Non-pigmented ciliary epithelial cell (primary cell): ENCODE measurements around the gene PRPH2.

Experiments
- DNase-seq: peaks from one replicate; pipeline ENCODE4 v3.0.0-alpha.2; 2010; ENCODE audit warnings: low read depth

The PRPH2 gene, protein sequence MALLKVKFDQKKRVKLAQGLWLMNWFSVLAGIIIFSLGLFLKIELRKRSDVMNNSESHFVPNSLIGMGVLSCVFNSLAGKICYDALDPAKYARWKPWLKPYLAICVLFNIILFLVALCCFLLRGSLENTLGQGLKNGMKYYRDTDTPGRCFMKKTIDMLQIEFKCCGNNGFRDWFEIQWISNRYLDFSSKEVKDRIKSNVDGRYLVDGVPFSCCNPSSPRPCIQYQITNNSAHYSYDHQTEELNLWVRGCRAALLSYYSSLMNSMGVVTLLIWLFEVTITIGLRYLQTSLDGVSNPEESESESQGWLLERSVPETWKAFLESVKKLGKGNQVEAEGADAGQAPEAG

DNA sequence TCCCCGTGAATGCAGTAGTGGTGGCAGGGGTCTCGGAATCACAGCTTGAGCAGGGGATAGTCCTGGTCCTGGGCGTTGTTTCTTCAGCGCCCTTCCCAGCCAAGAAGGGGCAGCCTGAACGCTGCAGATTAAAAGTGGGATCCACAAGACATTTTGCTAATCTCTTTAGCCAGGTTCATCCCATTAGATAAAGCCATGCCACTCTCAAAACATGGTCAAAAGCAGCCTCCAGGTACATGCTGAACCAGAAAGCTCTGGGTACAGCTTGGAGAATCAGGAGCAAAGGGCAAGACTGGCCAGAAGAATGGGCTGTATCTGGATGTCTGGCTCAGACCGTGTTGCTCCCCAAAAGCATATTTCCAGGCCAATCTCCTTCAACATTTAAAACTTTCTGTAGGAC is at the start of gene PRPH2:
TSS of gene PRPH2 (minus strand) at position 101 of the 400 bp plus-strand sequence. CDS start 263 bp downstream, outside the sequence.
- no peak for DNase-seq

DNA sequence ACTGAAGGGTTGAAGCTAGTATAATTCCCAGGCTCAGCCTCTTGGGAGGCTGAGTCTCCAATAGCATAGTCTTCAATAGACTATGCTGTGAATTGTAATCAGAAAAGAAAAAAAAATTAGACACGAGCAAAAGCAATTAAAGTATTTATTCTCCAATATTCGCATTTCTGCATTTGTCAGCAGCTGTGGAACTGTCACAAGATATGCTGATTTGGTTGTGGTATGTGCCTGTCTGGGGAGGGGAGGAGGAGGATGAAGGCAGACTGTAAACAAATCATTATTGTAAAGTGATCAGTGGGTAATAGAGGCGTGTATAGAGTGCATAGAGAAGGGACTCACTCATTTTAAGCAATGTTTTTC is 49.3 kb upstream of the PRPH2 start:
- DNase-seq = no peak

DNA sequence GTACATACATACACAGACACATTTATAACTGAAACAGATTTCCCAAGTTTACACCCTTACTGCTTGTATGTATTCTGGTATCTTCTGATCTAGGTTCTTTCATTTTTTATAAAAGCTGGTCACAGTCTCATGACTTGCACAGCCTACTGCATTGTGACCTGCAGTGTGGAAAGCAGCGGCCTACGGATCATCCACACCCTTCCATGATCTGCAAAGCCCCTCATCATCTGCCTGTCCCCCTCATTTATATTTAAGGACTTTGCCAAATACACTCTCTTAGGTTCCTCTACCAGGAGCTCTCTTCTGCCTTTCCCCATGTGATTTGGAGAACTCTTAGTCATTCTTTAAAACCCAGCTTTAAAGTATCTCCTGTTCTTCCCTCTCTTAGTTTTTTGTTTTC is 47.4 kb upstream of the PRPH2 start:
- DNase-seq = no peak

DNA sequence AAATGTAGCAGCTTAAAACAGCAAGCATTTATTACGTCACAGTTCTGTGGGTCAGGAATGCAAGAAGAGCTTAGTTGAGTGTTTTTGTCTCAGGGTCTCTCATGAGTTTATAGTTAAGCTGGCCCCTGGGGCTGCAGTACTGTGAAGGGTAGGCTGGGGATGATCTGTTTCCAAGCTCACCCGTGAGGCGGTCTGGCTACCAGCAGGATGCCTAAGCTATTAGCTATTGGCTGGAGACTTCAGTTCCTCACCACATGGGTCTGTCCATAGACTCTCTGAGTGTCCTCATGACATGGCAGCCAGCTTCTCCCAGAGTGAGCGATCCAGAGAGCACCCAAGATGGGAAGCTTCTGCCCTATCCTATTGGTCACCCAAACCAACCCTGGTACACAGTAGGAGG is 46.7 kb upstream of the PRPH2 start:
- DNase-seq = no peak

DNA sequence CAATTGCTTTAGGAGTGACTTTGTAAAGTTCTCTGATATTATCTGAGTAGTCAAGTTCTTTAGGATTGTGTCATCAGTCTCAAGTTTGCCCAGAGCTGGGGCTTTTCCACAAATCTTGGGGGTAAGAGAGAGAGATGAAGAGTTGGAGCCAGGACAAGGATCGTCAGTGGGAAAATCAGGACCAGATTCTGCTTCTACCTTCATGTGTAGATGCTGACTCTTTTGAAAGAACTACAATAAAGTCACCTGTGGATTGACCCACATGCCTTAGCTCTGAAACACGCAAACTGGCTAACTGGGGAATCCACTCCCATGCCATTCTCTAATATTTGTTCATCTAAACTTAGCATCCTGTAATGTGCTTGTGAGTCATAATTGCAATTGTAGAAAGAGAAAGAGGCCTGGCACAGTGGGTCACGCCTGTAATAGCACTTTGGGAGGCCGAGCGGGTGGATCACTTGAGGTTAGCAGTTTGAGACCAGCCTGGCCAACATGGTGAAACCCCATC is 43.8 kb upstream of the PRPH2 start:
- peak; percentile 43 for DNase-seq

DNA sequence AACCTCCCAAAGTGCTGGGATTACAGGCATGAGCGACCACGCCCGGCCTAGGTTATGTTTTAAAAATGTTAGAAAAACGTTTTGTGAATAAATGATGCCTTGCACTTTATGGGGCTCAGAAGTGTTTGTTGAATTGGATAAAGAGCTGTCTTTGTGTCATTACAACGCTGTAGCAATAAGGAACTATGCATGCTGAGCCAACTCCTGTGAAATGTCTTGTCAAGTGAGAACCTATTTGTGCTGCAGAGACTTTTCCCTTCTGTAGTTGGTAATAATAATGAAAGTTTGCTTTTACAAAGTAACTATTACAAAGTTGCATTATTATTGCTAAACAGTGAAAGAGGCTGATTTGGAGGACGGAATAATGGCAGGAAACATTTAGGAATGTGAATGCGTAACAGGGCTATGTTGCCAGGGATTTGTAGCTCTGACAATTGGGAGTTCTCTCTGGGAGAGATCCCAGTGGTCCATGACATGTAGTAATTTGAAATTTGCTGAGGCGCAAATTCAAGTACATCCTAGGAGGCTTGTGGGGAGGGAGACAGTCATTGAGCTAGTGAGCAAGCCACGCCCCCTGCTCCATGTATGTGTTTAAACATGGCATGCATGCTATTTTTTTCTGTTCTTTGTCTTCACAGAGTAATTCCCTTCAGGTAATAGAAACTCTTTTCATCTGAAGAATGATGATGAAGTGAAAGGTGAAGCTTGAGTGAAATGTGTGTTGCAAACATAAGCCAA is 42.7 kb upstream of the PRPH2 start:
- DNase-seq = no peak

DNA sequence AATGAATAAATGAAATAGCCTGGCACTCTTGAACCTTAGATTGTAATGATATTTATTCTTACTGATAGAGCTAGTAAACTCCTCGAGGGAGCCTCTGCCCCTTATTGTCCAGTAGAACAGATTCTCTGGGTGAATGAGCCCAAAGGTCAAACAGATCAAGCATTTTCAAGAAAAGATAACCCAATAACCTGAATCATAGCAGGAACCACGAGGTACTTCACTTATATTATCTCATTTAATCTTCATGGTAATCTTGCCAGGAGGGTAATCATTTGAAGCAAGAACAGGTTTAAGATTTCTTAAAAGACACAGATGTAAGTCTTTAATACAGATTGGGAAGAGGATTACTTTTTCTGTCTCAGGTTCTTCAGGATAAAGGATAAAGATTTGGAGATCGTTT is 40.6 kb upstream of the PRPH2 start:
- DNase-seq = no peak

DNA sequence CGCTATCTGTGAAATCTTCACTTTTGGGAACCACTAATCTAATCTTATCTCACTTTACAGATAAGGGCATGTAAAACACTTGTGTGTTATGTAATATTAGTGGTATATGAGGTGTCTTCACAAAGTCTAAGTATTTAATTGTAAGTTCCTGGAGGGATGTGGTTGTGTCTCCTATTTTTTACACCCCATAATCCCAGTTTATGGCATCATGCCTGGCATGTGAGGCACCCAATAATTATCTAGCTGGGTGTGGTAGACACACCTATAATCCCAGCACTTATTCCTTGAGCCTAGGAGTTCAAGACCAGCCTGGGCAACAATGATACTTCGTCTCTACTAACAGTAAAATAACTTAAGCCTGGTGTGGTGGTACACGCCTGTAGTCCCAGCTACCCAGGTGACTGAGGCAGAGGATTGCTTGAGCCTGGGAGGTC is 40.0 kb upstream of the PRPH2 start:
- DNase-seq = no peak

DNA sequence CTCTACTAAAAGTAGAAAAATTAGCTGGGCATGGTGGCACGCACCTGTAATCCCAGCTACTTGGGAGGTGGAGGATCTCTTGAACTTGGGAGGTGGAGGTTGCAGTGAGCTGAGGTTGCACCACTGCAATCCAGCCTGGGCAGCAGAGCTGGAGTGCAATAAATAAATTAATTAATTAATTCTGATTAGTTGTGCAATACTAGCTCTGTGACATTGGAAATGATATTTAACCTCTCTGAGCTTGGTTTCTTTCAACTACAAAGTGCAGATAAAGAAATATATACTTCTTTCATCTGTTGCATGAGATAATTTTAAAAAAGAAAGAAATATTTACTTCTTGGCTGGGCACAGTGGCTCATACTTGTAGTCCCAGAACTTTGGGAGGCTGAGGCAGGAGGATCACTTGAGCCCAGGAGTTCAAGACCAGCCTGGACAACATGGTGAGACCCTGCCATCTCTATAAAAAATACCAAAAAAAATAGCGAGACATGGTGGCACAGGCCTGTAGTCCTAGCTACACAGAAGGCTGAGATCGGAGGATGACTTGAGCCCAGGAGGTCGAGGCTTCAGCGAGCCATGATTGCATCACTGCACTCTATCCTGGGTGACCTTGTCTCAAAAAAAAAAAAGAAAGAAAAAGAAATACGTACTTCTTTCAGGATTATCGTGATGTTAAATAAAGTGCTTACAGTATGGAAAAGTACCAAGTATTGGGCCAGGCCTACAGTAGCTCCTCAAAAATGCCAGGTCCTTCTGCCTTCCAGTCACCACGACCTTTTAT is 39.1 kb upstream of the PRPH2 start:
- no peak for DNase-seq

DNA sequence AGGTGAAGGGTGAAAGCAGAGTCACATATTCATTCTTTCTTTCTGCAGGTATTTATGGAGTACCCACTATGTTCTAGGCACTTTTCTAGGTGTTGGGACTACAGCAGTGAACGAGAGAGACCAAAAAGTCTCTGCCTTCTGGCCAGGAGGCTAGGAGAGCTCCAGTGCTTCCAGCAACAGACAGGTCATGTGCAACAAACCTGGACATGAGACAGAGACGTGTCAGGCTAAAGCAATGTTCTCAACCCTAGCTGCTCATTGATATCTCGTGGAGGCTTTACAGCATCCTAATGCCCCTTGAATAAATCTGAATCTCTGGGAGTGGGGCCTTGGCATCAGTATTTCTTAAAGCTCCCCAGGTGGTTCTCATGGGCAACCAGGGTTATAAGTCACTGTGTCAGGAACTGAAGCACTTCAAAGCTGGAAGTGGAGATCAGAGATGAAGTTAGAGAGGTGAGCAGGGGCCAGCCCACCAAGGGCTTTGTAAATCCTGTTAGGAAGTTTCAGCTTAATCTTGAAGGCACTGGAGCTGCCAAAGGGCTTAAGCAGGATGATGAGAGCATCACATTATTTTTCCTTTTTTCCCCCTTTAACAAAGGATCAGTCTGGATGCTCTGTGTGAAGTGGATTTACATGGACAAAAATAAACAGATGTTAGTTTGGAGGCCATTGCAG is 36.5 kb upstream of the PRPH2 start:
- no peak for DNase-seq

DNA sequence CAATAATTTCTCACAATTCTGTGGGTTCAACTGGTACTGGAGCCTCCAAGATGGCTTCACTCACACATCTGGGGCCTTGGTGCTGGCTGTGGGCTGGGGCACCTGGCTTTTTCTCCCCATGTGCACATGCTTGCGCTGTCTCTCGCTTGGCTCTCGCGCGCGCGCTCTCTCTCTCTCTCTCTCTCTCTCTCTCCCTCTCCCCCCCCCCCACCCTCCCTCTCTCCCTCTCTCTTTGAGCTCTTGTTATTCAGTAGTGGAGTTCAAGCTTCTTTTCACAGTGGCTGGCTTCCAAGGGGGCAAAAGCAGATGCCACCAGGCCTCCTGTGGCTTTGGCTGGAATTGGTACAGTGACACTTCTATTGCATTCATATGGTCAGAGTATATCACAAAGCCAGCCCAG is 34.3 kb upstream of the PRPH2 start:
- DNase-seq = no peak

DNA sequence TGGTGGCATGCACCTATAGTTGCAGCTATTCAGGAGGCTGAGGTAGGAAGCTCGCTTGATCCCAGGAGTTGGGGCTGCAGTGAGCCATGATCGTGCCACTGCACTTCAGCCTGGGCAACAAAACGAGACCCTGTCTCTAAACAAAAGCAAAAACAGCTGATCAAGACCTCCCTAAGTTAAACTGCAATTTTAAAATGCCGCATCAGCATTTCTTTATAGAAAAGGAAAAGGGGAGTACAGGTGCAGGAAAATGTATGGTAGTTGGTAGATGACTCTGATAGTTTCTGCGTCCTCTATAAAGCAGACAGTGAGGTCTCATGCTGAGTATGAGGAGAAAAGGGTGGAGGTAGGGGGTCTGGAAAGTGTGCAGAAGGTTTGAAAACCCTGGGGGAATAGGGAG is 32.4 kb upstream of the PRPH2 start:
- no peak for DNase-seq

DNA sequence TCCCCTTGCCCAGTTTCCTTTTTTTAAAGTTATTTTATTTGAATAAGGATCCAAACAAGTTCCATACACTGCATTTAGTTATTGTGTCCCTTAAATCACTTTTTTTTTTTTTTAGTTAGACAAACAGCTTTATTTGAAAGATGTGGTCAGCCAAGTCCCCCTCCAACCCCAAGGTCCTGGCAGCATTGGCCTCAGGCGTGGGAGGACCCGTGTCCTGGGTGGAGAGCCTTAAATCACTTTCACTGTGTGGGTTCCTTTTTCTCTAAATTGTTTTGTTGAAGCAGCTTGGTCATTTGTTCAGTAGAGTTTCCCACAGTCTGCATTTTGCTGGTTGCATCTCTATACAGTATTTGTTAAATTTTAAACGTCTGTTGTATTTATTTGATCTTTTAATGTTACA is 28.7 kb upstream of the PRPH2 start:
- DNase-seq = no peak

DNA sequence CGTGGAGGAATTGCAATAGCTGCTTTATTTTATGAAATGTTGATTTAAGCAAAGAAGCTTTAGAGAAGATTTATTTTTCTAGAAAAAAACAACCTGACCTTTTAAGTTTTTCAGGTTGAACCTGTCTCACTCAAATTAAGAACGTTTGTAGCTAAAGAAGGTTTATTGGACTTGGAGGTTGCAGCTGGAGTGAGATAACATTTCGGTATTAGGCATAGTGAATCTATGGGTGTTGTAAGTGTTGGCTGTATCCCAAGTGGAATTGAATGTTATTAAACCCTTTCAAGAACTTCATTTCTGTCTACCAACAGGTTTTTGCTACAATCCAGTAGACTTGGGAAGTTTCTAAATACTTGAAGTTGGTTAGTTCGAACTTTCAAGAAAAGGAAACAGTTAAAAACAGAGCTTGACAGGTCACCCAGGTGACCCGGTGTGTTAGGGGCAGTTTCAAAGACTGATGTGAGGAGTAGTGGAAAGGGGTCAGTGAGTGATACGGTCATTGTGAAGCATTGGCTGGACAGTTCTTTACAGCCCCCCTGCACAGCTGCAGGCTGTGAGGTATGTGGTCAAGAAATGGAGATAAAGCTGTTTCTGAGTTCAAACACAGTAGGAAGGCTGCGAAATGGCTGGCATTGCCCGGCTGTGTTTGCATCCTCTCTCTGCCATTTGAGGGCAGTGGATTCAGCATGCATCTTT is 26.0 kb upstream of the PRPH2 start:
- DNase-seq = no peak

DNA sequence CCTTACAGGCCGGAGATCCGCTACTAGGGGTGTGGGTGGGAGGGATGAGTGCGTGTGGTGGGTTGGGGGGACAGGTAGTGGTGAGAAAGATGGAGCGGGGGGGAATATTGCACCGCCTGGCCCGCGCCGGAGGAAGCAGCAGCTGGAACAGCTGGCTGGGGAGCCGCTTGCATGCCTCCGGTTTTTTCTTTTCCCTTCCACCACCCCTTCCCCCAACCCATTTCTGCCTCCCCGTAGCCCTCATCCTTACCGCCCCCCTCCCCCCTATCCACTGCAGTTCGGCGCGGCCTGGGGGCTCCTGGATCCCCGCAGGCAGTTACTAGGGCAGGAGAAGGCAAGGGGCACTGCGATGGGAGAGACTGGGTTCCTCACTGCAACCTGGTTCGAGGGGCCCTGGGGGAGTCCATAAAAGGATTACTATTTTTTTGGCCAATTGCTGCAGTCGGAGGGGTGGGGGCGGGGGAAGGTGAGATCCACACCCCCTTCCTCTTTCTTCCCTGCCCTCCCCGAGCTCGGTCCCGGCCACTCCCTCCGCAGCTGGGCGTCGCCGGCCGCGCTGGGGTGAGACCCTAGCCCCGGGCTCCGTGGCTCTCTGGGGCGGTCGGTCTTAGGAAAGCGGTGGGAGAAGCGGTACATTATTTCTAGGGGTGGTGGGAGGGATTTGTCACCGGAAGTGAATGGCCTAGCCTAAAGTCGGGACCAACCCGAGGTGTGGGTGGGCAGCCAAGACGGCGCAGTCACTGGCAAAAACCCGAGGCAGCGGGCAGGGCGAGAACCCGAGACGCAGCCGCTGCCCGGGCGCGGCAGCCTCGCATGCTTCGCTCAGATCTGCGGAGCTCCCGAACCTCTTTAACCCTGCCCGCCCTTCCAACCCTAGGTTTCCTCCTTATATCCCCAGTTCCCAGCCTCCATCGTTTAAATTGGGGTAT is 24.3 kb upstream of the PRPH2 start:
- peak; percentile 49 for DNase-seq

DNA sequence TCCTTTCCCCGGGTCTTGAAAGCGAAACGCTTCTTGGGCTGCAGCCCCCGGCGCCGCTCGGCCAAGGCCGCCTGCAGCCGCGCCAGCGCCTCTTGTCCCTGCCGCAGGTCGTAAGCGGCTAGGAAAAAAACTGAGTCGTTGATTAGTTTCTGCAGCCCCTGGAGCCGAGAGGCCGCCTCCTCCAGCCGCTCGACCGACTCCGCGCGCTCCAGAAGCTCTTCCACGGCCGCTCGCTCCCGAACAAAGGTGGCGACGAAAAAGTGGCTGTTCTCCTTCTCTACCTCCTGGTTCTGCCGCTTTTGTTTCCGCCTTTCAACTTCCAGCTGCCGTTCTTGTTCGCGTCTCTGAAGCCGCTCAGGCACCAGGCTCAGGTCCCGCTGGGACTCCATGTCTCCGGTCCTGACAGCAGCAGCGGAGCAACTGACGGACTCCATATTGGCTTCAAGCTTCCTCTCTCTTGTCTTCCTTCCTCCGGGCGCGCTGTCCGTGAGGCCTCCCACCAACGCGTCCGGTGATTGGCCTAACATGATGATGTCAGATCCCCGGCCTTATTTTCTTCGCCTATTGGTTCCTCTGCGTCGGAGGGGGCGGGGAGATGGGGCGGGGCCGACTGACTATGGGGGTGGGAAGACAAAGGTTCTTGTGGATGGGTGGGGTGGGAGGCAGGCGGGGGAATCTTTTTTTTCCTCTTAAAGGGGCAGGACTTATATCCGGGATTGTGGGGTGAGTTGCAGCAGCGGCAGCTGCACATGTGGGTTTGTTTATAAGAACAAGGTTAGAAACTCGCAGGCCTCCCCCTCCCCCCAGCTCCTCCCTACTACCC is 23.5 kb upstream of the PRPH2 start, which contains the start of gene TBCC:
TSS of gene TBCC (minus strand) at position 464 of the 823 bp plus-strand sequence. CDS start at position 434, 30 bp downstream.
- DNase-seq = peak; percentile 96

DNA sequence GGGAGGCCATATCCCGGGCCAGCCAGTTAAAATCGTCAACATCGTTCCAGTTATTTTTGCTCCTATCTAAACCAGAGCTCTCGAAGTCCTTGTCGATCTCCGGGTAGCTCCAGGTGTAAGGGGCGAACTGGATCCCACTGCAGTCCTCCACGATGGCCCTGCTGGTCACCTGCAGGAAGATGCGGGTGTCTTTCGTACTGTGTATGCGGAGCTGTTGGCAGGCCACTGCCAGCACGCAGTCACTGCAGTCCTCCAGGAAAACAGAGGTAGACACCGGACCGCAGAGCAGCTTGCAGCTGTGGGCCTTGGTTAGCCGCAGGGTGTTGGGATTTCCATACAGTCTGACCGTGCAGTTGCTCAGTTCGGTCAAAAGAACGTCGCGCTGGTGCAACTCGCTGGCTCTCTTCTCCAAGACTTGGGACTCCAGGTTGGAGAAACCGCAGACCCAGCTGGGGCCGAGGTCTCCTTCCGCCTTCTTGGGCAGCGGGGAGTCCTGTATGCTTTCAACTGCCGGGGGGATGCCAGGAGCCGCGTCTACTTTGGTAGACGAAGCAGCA is 22.8 kb upstream of the PRPH2 start:
- DNase-seq = no peak

DNA sequence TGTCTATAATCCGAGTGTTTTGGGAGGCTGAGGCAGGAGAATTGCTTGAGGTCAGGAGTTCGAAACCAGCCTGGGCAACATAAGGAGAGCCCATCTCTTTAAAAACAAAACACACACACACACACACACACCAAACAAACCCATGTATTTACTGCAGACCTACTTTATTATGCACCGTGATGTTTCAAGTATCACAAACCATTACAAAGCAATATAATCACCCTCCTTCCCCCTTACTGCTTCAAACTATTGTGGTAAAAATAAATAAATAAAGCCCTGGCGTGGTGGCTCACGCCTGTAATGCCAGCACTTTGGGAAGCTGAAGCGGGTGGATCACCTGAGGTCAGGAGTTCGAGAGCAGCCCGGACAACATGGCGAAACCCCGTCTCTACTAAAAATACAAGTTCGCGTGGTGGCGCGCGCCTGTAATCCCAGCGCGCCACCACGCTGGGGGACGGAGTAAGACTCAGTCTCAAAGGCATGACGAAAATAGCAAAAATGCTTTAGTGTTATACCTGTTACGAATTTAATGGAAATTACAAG is 22.0 kb upstream of the PRPH2 start:
- no peak for DNase-seq
